ENCODE results near the gene ADAMTS2. TPM values are rescaled to one million over a fixed set of nuclear protein-coding genes. Genes with fewer than 3 reads are reported as not detected.

Gene ADAMTS2
- total RNA-seq, 1 donor from 2014 or later = 93.2 TPM

DNA sequence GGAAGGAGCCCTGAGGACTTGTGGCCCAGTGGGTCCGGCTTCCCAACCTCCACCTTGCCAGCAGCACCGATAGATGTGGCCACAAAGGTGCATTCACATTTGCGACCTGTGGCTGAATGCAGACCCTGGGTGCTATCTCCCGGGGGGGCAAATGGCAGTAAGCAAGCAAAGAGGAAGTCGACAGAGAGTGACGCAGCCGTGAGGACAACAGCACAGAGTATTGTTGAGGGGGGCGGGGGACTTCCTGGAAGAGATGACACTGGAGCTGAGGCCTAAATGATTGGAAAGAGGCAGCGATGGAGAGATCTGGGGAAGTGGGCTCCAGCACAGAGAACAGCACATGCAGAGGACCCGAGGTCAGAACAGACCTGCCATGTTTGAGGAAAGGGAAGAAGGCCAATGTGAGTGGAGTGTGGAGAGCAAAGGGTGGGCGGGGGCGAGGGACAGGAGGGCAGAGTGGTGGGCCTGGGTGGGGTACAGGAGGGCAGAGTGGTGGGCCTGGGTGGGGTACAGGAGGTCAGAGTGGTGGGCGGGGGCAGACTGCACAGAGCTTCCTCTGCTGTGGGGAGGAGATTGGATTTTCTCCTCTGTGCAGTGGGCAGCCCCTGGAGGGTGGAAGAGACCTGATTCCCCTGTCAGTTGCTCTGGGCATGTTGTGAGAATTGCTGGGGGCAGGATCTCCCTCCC lies 42.6 kb downstream of the ADAMTS2 start:
- TF ChIP-seq, protein P1, sequence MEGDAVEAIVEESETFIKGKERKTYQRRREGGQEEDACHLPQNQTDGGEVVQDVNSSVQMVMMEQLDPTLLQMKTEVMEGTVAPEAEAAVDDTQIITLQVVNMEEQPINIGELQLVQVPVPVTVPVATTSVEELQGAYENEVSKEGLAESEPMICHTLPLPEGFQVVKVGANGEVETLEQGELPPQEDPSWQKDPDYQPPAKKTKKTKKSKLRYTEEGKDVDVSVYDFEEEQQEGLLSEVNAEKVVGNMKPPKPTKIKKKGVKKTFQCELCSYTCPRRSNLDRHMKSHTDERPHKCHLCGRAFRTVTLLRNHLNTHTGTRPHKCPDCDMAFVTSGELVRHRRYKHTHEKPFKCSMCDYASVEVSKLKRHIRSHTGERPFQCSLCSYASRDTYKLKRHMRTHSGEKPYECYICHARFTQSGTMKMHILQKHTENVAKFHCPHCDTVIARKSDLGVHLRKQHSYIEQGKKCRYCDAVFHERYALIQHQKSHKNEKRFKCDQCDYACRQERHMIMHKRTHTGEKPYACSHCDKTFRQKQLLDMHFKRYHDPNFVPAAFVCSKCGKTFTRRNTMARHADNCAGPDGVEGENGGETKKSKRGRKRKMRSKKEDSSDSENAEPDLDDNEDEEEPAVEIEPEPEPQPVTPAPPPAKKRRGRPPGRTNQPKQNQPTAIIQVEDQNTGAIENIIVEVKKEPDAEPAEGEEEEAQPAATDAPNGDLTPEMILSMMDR (IDR thresholded peaks at IDR 0.05) = no peak
- no peak overlapping the region for H3K4me3 Mint-ChIP-seq (ENCODE audit: unreplicated experiment)
- peak; percentile 66 for DNase-seq (ENCODE audit: low spot score)
- H3K4me1 Mint-ChIP-seq (ENCODE audit: low read depth) = peaks cover 43% of the 10 kb centered on the region
- H3K36me3 Mint-ChIP-seq (ENCODE audit: low read depth) = peaks cover 2% of the 10 kb centered on the region
- peak overlapping the region; percentile 62 for H3K27ac Mint-ChIP-seq (ENCODE audit: unreplicated experiment)
- H3K27me3 Mint-ChIP-seq (ENCODE audit: low read depth) = no peaks in the 10 kb centered on the region
- H3K9me3 Mint-ChIP-seq (ENCODE audit: low read depth) = peaks cover 32% of the 10 kb centered on the region

DNA sequence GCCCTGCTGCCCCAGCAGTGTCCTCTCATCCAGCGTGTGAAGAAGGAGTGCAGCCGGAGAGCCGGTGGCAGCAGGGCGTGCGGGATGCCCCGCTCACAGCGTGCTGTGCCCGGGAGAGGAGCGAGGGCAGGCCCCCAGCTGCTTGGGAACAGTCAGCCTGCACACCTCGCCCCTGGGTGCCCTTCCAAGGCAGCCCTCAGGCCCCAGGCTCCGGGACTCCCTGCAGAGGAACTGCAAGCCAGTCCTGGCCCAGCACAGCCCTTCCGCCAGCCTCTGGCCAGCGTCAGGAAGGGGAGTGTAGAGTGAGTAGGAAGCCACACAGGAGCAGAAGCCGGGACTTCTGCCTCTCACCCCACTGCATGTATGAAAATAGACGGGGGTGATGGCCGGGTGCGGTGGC lies 43.5 kb downstream of the ADAMTS2 start:
- no peak overlapping the region for H3K27ac Mint-ChIP-seq (ENCODE audit: unreplicated experiment)

DNA sequence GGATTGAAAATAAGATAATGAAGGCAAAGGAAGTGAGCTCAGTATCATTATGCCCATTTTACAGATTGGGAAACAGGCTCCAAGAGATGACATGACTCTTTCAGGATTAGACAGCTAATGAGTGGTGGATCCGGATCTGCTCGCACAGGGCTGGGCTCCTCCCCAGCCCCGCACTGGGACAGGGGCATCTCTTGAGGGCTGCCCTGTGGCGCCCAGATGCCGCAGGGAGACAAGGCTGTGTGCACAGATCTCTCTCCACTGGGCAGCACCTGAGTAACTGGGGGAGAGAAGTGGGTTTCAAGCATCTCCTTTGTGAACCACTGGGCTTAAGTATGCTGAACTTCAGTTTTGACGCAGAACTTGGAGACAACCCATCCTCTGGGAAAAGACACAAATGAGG lies 43.9 kb downstream of the ADAMTS2 start:
- no peaks in the 10 kb centered on the region for H3K36me3 Mint-ChIP-seq (ENCODE audit: low read depth)
- peak; percentile 63 for DNase-seq (ENCODE audit: low spot score)
- H3K27ac Mint-ChIP-seq (ENCODE audit: unreplicated experiment) = no peak overlapping the region
- peaks cover 41% of the 10 kb centered on the region for H3K4me1 Mint-ChIP-seq (ENCODE audit: low read depth)
- TF ChIP-seq, protein P1 (IDR thresholded peaks at IDR 0.05) = no peak
- H3K9me3 Mint-ChIP-seq (ENCODE audit: low read depth) = peaks cover 31% of the 10 kb centered on the region
- no peaks in the 10 kb centered on the region for H3K27me3 Mint-ChIP-seq (ENCODE audit: low read depth)
- H3K4me3 Mint-ChIP-seq (ENCODE audit: unreplicated experiment) = no peak overlapping the region

More for the DNA sequence above, 43.5 kb downstream of the ADAMTS2 start:
- H3K4me1 Mint-ChIP-seq (ENCODE audit: low read depth) = peaks cover 45% of the 10 kb centered on the region
- peaks cover 32% of the 10 kb centered on the region for H3K9me3 Mint-ChIP-seq (ENCODE audit: low read depth)
- DNase-seq (ENCODE audit: low spot score) = peak; percentile 81
- no peaks in the 10 kb centered on the region for H3K27me3 Mint-ChIP-seq (ENCODE audit: low read depth)
- H3K36me3 Mint-ChIP-seq (ENCODE audit: low read depth) = no peaks in the 10 kb centered on the region
- TF ChIP-seq, protein P1 (IDR thresholded peaks at IDR 0.05) = no peak
- H3K4me3 Mint-ChIP-seq (ENCODE audit: unreplicated experiment) = no peak overlapping the region

DNA sequence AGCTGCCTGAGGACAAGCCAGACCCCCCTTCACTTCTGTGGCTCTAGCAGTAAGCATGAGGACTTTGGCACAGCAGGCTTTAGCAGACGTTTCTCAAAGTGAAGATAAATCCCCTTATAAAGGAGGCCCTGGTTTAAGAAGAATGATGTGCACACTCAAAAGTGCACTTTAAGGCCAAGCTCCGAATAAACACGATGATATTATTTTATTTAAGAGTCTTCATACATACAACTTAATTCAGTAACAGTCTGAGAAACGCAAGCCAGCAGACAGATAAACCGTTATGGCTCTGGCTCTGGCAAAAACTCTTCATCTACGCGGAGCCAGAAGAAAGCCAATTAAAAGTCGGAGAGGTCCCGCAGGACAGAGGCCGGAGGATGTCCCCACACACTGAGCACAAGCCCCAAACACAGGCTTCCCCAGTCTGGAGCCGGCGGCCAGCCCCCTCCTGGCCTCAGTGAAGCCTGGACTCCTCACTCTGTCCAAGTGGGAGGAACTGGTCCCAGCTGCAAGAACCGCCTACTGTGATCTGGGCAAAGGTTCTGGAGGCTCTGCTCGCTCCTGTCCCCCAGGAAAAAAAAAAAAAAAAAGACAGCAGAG lies 44.6 kb downstream of the ADAMTS2 start:
- DNase-seq (ENCODE audit: low spot score) = peak; percentile 48
- no peaks in the 10 kb centered on the region for H3K27me3 Mint-ChIP-seq (ENCODE audit: low read depth)
- peaks cover 26% of the 10 kb centered on the region for H3K9me3 Mint-ChIP-seq (ENCODE audit: low read depth)
- peaks cover 35% of the 10 kb centered on the region for H3K4me1 Mint-ChIP-seq (ENCODE audit: low read depth)
- no peak overlapping the region for H3K27ac Mint-ChIP-seq (ENCODE audit: unreplicated experiment)
- H3K36me3 Mint-ChIP-seq (ENCODE audit: low read depth) = no peaks in the 10 kb centered on the region
- no peak overlapping the region for H3K4me3 Mint-ChIP-seq (ENCODE audit: unreplicated experiment)
- TF ChIP-seq, protein P1 (IDR thresholded peaks at IDR 0.05) = no peak

DNA sequence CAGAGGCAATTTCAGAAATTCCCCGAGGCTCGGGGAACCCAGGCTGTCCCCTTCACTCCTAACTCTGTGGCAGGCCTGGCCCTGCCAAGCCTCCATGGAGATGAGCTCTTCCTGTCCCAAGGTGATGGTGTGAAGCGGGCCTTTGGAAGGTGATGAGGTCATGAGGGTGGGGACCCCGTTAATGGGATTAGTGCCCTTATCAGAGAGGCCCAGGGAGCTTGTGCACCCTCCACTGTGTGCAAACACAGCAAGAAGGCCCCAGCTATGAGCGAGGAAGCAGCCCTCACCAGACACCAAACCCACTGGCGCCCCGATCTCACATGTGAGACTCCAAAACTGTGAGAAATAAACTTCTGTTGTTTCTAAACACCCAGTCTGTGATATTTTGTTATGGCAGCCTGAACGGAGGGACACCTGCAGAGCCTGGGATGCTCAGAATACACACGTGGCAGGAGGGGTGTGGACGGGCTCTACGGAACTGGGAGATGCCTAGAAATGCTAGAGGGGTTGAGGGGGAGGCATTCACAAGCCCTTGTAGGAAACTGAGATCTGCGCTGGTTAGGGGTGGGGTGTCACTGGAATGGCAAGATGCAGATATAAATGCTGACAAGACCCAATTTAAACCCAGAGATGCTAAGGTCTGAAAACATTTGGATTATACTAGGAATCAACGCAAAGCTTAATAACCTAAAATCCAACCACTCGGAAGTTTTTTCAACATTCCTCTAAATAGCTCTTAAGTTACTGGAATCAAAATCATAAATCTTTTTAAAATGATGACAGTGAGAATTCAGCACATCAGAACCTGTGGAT lies 46.9 kb downstream of the ADAMTS2 start:
- peaks cover 20% of the 10 kb centered on the region for H3K4me1 Mint-ChIP-seq (ENCODE audit: low read depth)
- H3K36me3 Mint-ChIP-seq (ENCODE audit: low read depth) = no peaks in the 10 kb centered on the region
- TF ChIP-seq, protein P1 (IDR thresholded peaks at IDR 0.05) = no peak
- no peak overlapping the region for H3K27ac Mint-ChIP-seq (ENCODE audit: unreplicated experiment)
- no peak overlapping the region for H3K4me3 Mint-ChIP-seq (ENCODE audit: unreplicated experiment)
- peaks cover 10% of the 10 kb centered on the region for H3K9me3 Mint-ChIP-seq (ENCODE audit: low read depth)
- H3K27me3 Mint-ChIP-seq (ENCODE audit: low read depth) = no peaks in the 10 kb centered on the region
- peak; percentile 59 for DNase-seq (ENCODE audit: low spot score)
